Pancreas (tissue), 10 donors: ENCODE results near the gene CP. TPM values are rescaled to one million over a fixed set of nuclear protein-coding genes. Genes with fewer than 3 reads are reported as not detected.

Experiments
- ATAC-seq, 4 donors: fragments of 200-7000 bp; cut with Tn5 transposase; one replicate each; pipeline versions ENCODE4 v1.8.0 to v1.9.1; 2020; ENCODE audit warnings: mild to moderate bottlenecking in 4 of 4, moderate library complexity in 4 of 4
- DNase-seq, 6 donors: peaks; one replicate each; pipeline ENCODE4 v3.0.0-alpha.2; 2020
- FAIRE-seq: peaks from 2 replicates; lab custom pipeline; 2012; peaks lifted over from hg19 to GRCh38; lab: Jason Lieb, UNC
- H3K27ac ChIP-seq, 4 donors: fragments of 200-600 bp; sonication (generic); 1 replicate in 3 of 4; 2 replicates in 1 of 4; pipeline versions ENCODE4 v1.5.0 to v1.8.0; 2020
- H3K27me3 ChIP-seq, 4 donors: fragments of 200-600 bp; one replicate each; pipeline ENCODE4 v1.8.0; 2021
- H3K36me3 ChIP-seq, 3 donors: fragments of 200-600 bp; sonication (generic) in 1 of 3; one replicate each; pipeline versions ENCODE4 v1.5.0 to v1.8.0; 2020 to 2021
- H3K4me1 ChIP-seq, 3 donors: fragments of 200-600 bp; one replicate each; pipeline ENCODE4 v1.8.0; 2021
- H3K4me3 ChIP-seq, 4 donors: fragments of 200-600 bp; sonication (generic) in 2 of 4; one replicate each; pipeline versions ENCODE4 v1.5.0 to v1.8.0; 2020 to 2021
- H3K9me3 ChIP-seq, 4 donors: fragments of 200-600 bp; one replicate each; pipeline ENCODE4 v1.8.0; 2021
- CTCF ChIP-seq, 4 donors: fragments of 200-600 bp; sonication (generic) in 3 of 4; IDR thresholded peaks; one replicate each; pipeline versions ENCODE4 v1.5.0 to v1.8.0; 2021; ENCODE audit warnings: antibody characterized with exemption in 4 of 4
- WGBS, 2 donors: extraction: QIAGEN DNeasy Blood & Tissue Kit; methylation state at CpG; one replicate each; pipeline ENCODE4 v1.1.7; 2013; 5-methylcytosine and 5-hydroxymethylcytosine counted together
- intact Hi-C, 3 donors: fragments of 100-400 bp; cut with DNase I; formaldehyde crosslinking; loops; one replicate each; pipeline versions ENCODE4 v1.11.1 to v1.14.2; 2022
- polyA plus RNA-seq, 2 donors: library from polyadenylated mRNA; stranded (reverse); fragments of 200-250 nt; gene quantifications; one replicate each; pipeline ENCODE4 v1.2.3, GENCODE V29; 2013
- total RNA-seq, 6 donors: library from RNA; stranded (reverse); fragmentation: NEBNext Ultra II Directional in 4 of 6; extraction: Animal tissue kit (Norgen Biotek cat#: 25700) in 4 of 6; gene quantifications; one replicate each; pipeline versions ENCODE4 v1.2.1 to v1.2.4, GENCODE V29; 2021 to 2023
- donor health status: healthy with polysubstance abuse.
- donor health status: DM: no; HTN: no; CAD: no; lungs with moderate emphysema.
- donor health status: DM: no; HTN: no; CAD: no.
- donor health status: control.
- donor health status: control.
- donor health status: Bipolar disorder and iron deficiency.
- donor health status: DM: yes; HTN: yes; CAD: no.
- donor health status: DM: no; HTN: no; CAD: no.
- donor health status: DM: no; HTN: no; CAD: no.
- donor health status: DM: yes; HTN: yes; CAD: no.

Gene CP
- total and polyA plus RNA-seq, 8 donors: 0.60 to 19.6 (median 2.2) TPM

GRCh38 chr3:149195221-149195620, 26.4 kb downstream of the CP start:
- DNase-seq (no peak), FAIRE-seq (no peak), ATAC-seq (no peak)
- 52 to 55% methylated on average over 1 of the region's 1 CpG for WGBS, 2 donors
- Histone ChIP-seq H3K4me1 (no peaks in the 10 kb centered on the region), H3K9me3 (no peaks in the 10 kb centered on the region), H3K27ac (no peak overlapping the region), H3K4me3 (no peak overlapping the region), H3K36me3 (no peaks in the 10 kb centered on the region), H3K27me3 (no peaks in the 10 kb centered on the region)
- intact Hi-C loops: no loop called here
- no peak for TF ChIP-seq CTCF (IDR thresholded peaks at IDR 0.05)

DNA sequence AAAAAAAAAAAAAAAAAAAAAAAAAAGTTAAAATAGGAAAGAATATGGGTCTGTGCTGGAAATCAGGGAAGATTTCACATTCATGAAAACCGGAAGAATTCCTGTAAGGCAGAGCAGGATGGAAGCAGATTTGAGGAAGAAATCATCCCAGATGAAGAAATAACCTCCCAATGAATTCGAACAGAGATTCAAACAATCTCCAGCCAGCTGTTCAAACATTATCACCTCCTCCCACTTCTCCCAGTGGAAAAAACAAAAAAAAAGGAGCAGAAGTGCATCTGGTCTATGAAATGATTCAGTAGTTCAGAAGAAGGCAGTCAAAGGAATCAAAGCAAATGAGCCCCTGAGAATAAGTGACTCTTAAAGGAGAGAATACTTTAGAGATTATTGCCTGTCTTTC, 33.1 kb downstream of the CP start:
- H3K27ac ChIP-seq: no peak overlapping the region
- H3K4me1 ChIP-seq: no peaks in the 10 kb centered on the region
- ATAC-seq (no peak), DNase-seq (no peak), FAIRE-seq (no peak)
- intact Hi-C loops: no loop called here
- no peaks in the 10 kb centered on the region for H3K9me3 ChIP-seq
- no peaks in the 10 kb centered on the region for H3K36me3 ChIP-seq
- 47 to 53% methylated on average over 2 of the region's 2 CpGs for WGBS, 2 donors
- H3K4me3 ChIP-seq: no peak overlapping the region
- H3K27me3 ChIP-seq: no peaks in the 10 kb centered on the region
- TF ChIP-seq CTCF (IDR thresholded peaks at IDR 0.05): no peak

DNA sequence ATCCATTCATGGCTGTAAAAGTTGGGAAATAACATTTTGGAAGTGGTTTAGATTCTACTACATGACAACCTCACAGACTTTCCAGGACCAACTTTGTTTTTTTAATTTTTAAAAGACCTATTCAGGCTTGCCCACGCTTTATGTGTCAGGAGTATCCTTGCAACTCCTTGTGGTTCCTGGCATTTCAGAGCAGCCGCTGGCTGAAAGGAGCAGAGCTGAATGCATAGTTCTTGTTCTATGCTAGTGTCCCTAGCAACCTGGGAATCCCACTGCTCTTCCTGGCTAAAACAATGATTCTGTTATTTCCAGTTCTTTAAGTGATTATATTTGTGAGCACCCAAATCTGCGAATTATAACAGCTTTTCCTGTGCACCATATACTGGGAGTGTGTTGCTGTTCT, 34.9 kb downstream of the CP start:
- Histone ChIP-seq H3K4me1 (no peaks in the 10 kb centered on the region), H3K27ac (no peak overlapping the region), H3K27me3 (no peaks in the 10 kb centered on the region), H3K4me3 (no peak overlapping the region), H3K36me3 (no peaks in the 10 kb centered on the region), H3K9me3 (no peaks in the 10 kb centered on the region)
- FAIRE-seq (no peak), DNase-seq (no peak), ATAC-seq (no peak)
- intact Hi-C loops: no loop called here
- no peak for TF ChIP-seq CTCF (IDR thresholded peaks at IDR 0.05)
- WGBS, 2 donors: 95 to 96% methylated on average over 3 of the region's 3 CpGs

GRCh38 chr3:149186219-149186618, 35.4 kb downstream of the CP start:
- Histone ChIP-seq H3K36me3 (no peaks in the 10 kb centered on the region), H3K4me3 (no peak overlapping the region), H3K27ac (no peak overlapping the region), H3K27me3 (no peaks in the 10 kb centered on the region), H3K9me3 (no peaks in the 10 kb centered on the region), H3K4me1 (no peaks in the 10 kb centered on the region)
- no peak for TF ChIP-seq CTCF (IDR thresholded peaks at IDR 0.05)
- DNase-seq (no peak), ATAC-seq (no peak), FAIRE-seq (no peak)
- 93 to 98% methylated on average over 2 of the region's 2 CpGs for WGBS, 2 donors
- intact Hi-C loops: no loop called here

DNA sequence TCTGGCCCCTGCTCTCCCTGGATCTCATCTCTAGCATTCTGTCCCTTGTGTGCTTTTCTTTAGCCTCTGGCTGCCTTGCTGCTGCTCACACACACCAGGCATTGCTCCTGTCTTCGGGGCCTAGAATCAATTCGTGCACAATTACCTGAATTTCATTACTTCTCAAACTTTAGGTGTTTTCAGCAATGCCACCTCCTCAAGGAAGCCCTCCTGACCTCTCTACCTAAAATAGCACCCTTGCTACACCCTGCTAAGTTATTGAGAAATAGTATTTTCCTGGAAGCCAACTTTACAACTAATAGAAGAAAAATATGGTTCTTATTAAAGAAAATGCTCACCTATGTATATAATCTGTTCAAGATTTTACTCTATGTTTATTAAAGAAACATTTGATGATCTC, 40.4 kb downstream of the CP start:
- no peak for DNase-seq
- Histone ChIP-seq H3K4me3 (no peak overlapping the region), H3K4me1 (no peaks in the 10 kb centered on the region), H3K9me3 (no peaks in the 10 kb centered on the region), H3K27ac (no peak overlapping the region), H3K36me3 (no peaks in the 10 kb centered on the region), H3K27me3 (no peaks in the 10 kb centered on the region)
- no peak for ATAC-seq
- intact Hi-C loops: no loop called here
- FAIRE-seq: no peak
- TF ChIP-seq CTCF (IDR thresholded peaks at IDR 0.05): no peak
- 96% methylated on average over 2 of the region's 2 CpGs for WGBS, 2 donors
